Stimulated activated CD8-positive, alpha-beta memory T cell treated with anti-CD3 and anti-CD28 coated beads, Interleukin-4, amount 100 ng/mL, for 24 hours (primary cell): ENCODE data around the gene ARHGDIA.

Experiments
- DNase-seq: peaks from one replicate; pipeline ENCODE4 v3.0.0-alpha.2; 2020; ENCODE audit warnings: low read depth

ARHGDIA gene

GRCh38 chr17:81863833-81864768, 7.0 kb downstream of the ARHGDIA start:
- no peak for DNase-seq

DNA sequence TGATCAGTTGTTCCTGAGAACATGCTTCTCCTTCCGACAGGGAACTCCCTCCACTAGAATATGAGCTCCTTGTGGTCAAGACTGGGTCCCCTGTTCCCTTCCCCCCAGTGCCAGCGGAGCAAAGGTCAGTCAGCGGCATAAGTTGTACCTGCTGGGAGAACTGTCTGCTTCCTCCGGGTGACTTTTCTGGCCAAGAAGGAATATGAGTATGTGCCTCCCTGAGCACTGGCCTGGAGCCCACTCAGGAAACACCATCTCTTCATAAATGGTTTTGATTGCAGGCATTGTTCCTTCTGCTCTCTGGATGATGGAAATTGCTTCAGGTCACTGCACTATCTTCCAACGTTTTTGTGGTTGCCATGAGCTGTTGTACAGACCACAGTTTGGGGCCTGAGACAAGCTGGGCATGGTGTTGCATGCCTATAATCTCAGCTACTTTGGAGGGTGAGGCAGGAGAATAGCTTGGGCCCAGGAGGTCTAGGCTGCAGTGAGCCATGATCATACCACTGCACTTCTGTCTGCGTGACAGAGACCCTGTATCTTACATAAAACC, 7.9 kb downstream of the ARHGDIA start:
- DNase-seq, result no peak

GRCh38 chr17:81860756-81861568, 10.2 kb downstream of the ARHGDIA start:
- DNase-seq, result peak; percentile 99

- DNase-seq, result peak; percentile 94
These were observed 11.0 kb downstream of the ARHGDIA start, which contains the start of gene P4HB for GRCh38 chr17:81859906-81860755. TSS of gene P4HB (minus strand) at chr17:81860535. CDS start at chr17:81860471, 64 bp downstream.

DNA sequence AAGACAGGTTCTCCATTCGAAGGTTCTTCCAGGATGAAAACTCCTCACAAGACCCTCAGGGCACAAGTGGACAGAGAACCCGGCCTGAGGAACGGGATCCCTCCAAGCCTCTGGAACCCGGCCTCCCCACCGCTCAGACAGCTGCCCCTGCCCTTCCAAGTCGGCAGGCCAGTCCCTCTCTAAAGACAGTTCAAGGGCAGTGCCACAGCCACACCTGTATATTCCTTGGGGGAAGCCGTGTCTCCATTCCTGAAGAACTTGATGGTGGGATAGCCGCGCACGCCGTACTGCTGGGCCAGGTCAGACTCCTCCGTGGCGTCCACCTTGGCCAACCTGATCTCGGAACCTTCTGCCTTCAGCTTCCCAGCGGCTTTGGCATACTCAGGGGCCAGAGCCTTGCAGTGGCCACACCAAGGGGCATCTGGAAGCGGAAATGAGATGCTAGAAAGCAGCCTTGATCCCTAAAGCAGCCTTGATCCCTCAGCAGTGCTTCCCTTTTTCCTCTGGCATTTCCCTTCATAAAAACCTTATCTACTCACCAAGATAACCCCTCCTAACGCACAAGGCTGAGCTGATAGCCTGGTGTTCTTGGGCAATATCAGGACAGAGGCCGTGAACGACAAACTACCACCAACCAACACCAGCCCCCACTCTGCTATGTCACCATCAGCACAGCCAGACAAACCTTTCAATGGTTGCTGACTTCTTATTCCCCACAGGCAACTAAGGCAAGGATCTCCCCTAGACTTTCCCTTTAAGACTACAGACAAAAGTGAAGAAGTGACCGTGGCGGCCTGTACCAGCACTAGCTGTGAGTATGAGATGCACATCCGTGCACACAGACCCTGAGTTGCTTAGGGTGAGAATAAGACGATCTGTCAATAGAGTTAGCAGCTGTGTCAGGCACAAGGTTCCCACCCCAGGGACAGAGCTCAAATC, 11.9 kb downstream of the ARHGDIA start:
- no peak for DNase-seq

- no peak for DNase-seq
These were observed 12.8 kb downstream of the ARHGDIA start for GRCh38 chr17:81858170-81858966.

DNA sequence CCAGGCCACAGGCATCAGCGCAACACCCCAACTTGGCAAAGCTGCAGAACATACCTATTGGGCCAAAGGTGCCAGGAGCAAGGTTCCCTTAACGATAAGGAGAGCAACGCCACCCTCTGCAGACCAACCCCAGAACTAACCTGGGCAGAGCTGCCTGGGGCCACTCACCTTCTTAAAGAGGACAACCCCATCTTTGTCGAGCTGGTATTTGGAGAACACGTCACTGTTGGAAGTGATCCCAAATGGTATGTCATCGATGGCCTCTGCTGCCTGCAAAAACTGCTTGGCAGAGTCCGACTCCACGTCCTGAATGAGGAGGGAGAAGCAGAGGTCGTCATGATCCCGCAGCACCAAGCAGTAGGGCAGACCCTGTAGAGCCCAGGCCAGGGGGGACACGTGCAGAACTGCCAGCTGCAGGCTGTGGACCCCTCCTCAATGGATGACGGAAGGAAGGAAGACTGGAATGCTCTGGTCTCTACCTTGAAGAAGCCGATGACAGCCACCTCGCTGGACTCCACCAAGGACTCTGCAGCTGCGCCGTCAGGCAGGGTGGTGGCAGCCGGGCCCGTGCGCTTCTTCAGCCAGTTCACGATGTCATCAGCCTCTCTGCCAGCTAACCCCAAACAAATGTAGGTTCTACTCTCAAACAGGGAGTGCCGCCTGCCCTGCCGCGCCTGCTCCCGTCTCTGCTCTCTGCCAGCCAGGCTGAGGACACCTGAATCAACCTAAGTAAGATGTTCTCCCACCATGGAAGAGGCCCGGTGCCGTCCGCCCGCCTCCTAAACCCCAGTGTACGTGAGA, 16.0 kb downstream of the ARHGDIA start:
- DNase-seq, result no peak

- no peak for DNase-seq
These were observed 18.9 kb downstream of the ARHGDIA start for GRCh38 chr17:81852237-81852636.

DNA sequence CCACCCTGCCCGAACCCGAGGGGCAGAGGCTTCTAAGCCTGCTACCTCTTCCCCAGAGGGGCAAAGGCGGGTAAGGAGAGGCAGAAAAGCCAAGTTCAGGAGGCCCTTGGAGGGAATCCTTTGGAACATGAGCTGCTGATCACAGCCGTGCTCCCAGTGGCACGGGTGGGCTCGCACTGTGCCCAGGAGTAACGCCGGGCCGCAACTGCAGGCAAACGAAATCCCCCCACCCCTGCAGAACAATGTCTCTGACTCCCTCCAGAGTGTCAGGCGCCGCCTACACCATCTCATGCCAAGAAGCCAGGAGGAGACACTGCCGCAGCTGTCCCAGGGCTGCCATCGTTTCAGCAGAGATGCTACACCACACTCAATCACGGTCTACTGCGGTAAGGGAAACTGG, 19.7 kb downstream of the ARHGDIA start:
- DNase-seq, result no peak

GRCh38 chr17:81849457-81849856, 21.7 kb downstream of the ARHGDIA start:
- DNase-seq, result no peak

GRCh38 chr17:81846743-81847689, 24.1 kb downstream of the ARHGDIA start:
- no peak for DNase-seq

- DNase-seq, result no peak
These were observed 25.0 kb downstream of the ARHGDIA start for GRCh38 chr17:81845881-81846742.

DNA sequence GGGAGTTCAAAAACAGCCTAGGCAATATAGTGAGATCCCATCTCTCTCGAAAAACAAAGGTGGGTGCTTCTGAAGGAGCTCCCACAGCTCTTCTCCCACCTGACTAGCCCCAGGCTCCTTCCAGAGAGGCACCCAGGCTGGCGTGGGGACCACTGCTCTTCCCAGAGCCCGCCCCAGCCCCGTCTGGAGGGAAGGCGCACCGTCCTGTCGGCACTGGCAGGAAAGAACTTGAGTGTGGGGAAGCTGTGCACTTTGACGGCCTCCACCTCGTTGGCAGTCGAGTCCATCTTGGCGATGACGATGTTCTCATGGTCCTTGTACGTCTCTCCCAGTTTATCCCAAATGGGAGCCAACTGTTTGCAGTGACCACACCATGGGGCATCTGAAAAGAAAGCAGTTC, 25.8 kb downstream of the ARHGDIA start:
- no peak for DNase-seq

- DNase-seq, result no peak
These were observed 26.2 kb downstream of the ARHGDIA start for GRCh38 chr17:81844887-81845286.

- DNase-seq, result no peak
These were observed 26.7 kb downstream of the ARHGDIA start for GRCh38 chr17:81844327-81844851.

DNA sequence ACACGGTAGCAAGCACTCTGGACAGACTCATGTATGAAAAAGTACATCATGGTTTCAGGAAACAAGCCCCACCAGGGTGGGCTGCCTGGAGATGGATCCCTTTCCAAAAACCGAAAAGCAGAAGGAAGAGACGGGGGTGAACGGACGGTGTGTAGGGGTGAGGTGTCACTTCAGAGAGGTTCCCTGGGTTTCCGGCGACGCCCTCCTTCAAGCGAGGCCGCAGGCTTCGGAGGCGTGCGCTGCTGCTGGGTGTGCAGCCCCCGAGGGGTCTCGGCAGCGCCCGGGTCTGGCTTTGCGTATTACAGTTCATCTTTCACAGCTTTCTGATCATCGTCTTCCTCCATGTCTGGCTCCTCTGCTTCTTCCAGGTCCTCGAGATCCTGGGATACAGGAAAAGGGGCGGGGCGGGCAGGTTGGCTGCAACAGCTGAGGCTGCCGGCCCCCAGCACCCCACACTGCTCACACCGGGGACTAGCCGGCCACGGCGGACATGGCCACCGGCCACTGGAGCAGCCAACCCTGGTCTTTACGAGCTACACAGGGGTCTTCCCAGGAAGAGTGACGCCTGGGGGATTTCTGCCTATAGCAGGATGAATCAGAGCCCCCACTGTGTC, 27.3 kb downstream of the ARHGDIA start:
- no peak for DNase-seq
